Glutamatergic neuron (in vitro differentiated cells): ENCODE data around the gene MAPK13. TPM values are rescaled to one million over a fixed set of nuclear protein-coding genes. Genes with fewer than 3 reads are reported as not detected.

Source experiments
- DNase-seq: peaks from one replicate; pipeline ENCODE4 v3.0.0; 2022
- H3K27ac Mint-ChIP-seq: one replicate; pipeline ENCODE4 v1.8.0; 2020; ENCODE audit warnings: mild to moderate bottlenecking, mixed read lengths, inconsistent platforms; ENCODE audit not compliant: unreplicated experiment
- H3K27me3 Mint-ChIP-seq: one replicate; pipeline ENCODE4 v1.8.0; 2020; ENCODE audit warnings: mild to moderate bottlenecking, moderate library complexity, mixed read lengths, inconsistent platforms; ENCODE audit not compliant: unreplicated experiment
- H3K36me3 Mint-ChIP-seq: one replicate; pipeline ENCODE4 v1.8.0; 2020; ENCODE audit warnings: mild to moderate bottlenecking, mixed read lengths, inconsistent platforms; ENCODE audit not compliant: unreplicated experiment
- H3K4me1 Mint-ChIP-seq: one replicate; pipeline ENCODE4 v1.8.0; 2020; ENCODE audit warnings: mild to moderate bottlenecking, low read depth, mixed read lengths, inconsistent platforms; ENCODE audit not compliant: unreplicated experiment
- H3K4me3 Mint-ChIP-seq: one replicate; pipeline ENCODE4 v1.8.0; 2020; ENCODE audit warnings: mild to moderate bottlenecking, mixed read lengths, inconsistent platforms; ENCODE audit not compliant: unreplicated experiment
- H3K9me3 Mint-ChIP-seq: one replicate; pipeline ENCODE4 v1.8.0; 2020; ENCODE audit warnings: mild to moderate bottlenecking, moderate library complexity, mixed read lengths, inconsistent platforms; ENCODE audit not compliant: unreplicated experiment
- total RNA-seq: library from RNA; stranded (reverse); fragmentation: NEBNext Ultra II Directional; extraction: Animal tissue kit (Norgen Biotek cat#: 25700); gene quantifications from one replicate; pipeline ENCODE4 v1.2.1, GENCODE V29; 2021; ENCODE audit not compliant: unreplicated experiment
- TF ChIP-seq, protein P1 (sequence below): fragments of 200-600 bp; sonication (generic); IDR thresholded peaks from one replicate; pipeline ENCODE4 v1.5.0; 2021; ENCODE audit not compliant: partially characterized antibody, unreplicated experiment

MAPK13 gene
- total RNA-seq, 1 donor from 2014 or later = 4.2 TPM

GRCh38 chr6:36124881-36125280, 5.4 kb upstream of the MAPK13 start:
- Mint-ChIP-seq H3K27me3 (peaks cover 8% of the 10 kb centered on the region), H3K4me3 (no peak overlapping the region), H3K4me1 (peaks cover 5% of the 10 kb centered on the region), H3K27ac (no peak overlapping the region), H3K9me3 (peaks cover 2% of the 10 kb centered on the region), H3K36me3 (no peaks in the 10 kb centered on the region)
- DNase-seq = no peak
- TF ChIP-seq, protein P1, sequence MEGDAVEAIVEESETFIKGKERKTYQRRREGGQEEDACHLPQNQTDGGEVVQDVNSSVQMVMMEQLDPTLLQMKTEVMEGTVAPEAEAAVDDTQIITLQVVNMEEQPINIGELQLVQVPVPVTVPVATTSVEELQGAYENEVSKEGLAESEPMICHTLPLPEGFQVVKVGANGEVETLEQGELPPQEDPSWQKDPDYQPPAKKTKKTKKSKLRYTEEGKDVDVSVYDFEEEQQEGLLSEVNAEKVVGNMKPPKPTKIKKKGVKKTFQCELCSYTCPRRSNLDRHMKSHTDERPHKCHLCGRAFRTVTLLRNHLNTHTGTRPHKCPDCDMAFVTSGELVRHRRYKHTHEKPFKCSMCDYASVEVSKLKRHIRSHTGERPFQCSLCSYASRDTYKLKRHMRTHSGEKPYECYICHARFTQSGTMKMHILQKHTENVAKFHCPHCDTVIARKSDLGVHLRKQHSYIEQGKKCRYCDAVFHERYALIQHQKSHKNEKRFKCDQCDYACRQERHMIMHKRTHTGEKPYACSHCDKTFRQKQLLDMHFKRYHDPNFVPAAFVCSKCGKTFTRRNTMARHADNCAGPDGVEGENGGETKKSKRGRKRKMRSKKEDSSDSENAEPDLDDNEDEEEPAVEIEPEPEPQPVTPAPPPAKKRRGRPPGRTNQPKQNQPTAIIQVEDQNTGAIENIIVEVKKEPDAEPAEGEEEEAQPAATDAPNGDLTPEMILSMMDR = no peak

- Mint-ChIP-seq H3K27me3 (peaks cover 8% of the 10 kb centered on the region), H3K4me1 (peaks cover 6% of the 10 kb centered on the region), H3K9me3 (peaks cover 2% of the 10 kb centered on the region), H3K36me3 (no peaks in the 10 kb centered on the region), H3K4me3 (no peak overlapping the region), H3K27ac (no peak overlapping the region)
- no peak for DNase-seq
- TF ChIP-seq, protein P1 = no peak
These were observed 4.7 kb upstream of the MAPK13 start for GRCh38 chr6:36125575-36125974.

- DNase-seq = no peak
- Mint-ChIP-seq H3K27ac (no peak overlapping the region), H3K4me3 (no peak overlapping the region), H3K9me3 (peaks cover 2% of the 10 kb centered on the region), H3K36me3 (no peaks in the 10 kb centered on the region), H3K27me3 (peaks cover 8% of the 10 kb centered on the region), H3K4me1 (peaks cover 4% of the 10 kb centered on the region)
- TF ChIP-seq, protein P1 = no peak
These were observed 4.2 kb upstream of the MAPK13 start for GRCh38 chr6:36126121-36126520.

GRCh38 chr6:36126553-36127458, 3.5 kb upstream of the MAPK13 start:
- Mint-ChIP-seq H3K36me3 (no peaks in the 10 kb centered on the region), H3K4me1 (peaks cover 4% of the 10 kb centered on the region), H3K27ac (no peak overlapping the region), H3K4me3 (no peak overlapping the region), H3K9me3 (peaks cover 2% of the 10 kb centered on the region), H3K27me3 (peaks cover 8% of the 10 kb centered on the region)
- TF ChIP-seq, protein P1 = no peak
- no peak for DNase-seq

GRCh38 chr6:36127462-36128016, 2.8 kb upstream of the MAPK13 start:
- no peak overlapping the region for H3K27ac Mint-ChIP-seq
- H3K4me3 Mint-ChIP-seq = no peak overlapping the region
- peaks cover 8% of the 10 kb centered on the region for H3K27me3 Mint-ChIP-seq
- H3K4me1 Mint-ChIP-seq = peaks cover 6% of the 10 kb centered on the region
- TF ChIP-seq, protein P1 = no peak
- no peak for DNase-seq
- no peaks in the 10 kb centered on the region for H3K36me3 Mint-ChIP-seq
- peaks cover 2% of the 10 kb centered on the region for H3K9me3 Mint-ChIP-seq
